ENCODE data around the gene ANKRD40.

ANKRD40 gene

GRCh38 chr17:50662632-50663225, 45.0 kb downstream of the ANKRD40 start:
- DNase-seq (ENCODE audit: low spot score) (no peak), ATAC-seq (ENCODE audit: low read depth) (no peak)
- Histone ChIP-seq H3K36me3 (ENCODE audit: low read depth) (peaks cover 5% of the 10 kb centered on the region; the same call in 1 of the 2 replicates), H3K4me3 (ENCODE audit: severe bottlenecking) (no peak overlapping the region), H3K27me3 (ENCODE audit: insufficient read depth, poor library complexity, severe bottlenecking) (no peaks in the 10 kb centered on the region), H3K4me1 (ENCODE audit: insufficient read depth, poor library complexity, severe bottlenecking) (peaks cover 28% of the 10 kb centered on the region), H3K9me3 (ENCODE audit: severe bottlenecking) (no peaks in the 10 kb centered on the region), H3K27ac (ENCODE audit: poor library complexity, severe bottlenecking) (peak overlapping the region; percentile 88)
- TF ChIP-seq, protein P1, sequence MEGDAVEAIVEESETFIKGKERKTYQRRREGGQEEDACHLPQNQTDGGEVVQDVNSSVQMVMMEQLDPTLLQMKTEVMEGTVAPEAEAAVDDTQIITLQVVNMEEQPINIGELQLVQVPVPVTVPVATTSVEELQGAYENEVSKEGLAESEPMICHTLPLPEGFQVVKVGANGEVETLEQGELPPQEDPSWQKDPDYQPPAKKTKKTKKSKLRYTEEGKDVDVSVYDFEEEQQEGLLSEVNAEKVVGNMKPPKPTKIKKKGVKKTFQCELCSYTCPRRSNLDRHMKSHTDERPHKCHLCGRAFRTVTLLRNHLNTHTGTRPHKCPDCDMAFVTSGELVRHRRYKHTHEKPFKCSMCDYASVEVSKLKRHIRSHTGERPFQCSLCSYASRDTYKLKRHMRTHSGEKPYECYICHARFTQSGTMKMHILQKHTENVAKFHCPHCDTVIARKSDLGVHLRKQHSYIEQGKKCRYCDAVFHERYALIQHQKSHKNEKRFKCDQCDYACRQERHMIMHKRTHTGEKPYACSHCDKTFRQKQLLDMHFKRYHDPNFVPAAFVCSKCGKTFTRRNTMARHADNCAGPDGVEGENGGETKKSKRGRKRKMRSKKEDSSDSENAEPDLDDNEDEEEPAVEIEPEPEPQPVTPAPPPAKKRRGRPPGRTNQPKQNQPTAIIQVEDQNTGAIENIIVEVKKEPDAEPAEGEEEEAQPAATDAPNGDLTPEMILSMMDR (IDR thresholded peaks at IDR 0.05; ENCODE audit: poor library complexity, severe bottlenecking) = no peak

GRCh38 chr17:50661795-50662391, 45.8 kb downstream of the ANKRD40 start:
- H3K27ac ChIP-seq (ENCODE audit: poor library complexity, severe bottlenecking) = peak overlapping the region; percentile 88
- DNase-seq (ENCODE audit: low spot score) = peak; percentile 94
- no peak overlapping the region for H3K4me3 ChIP-seq (ENCODE audit: severe bottlenecking)
- TF ChIP-seq, protein P1 (IDR thresholded peaks at IDR 0.05; ENCODE audit: poor library complexity, severe bottlenecking) = no peak
- peak; percentile 88 for ATAC-seq (ENCODE audit: low read depth)
- peaks cover 27% of the 10 kb centered on the region for H3K4me1 ChIP-seq (ENCODE audit: insufficient read depth, poor library complexity, severe bottlenecking)
- no peaks in the 10 kb centered on the region for H3K27me3 ChIP-seq (ENCODE audit: insufficient read depth, poor library complexity, severe bottlenecking)
- H3K36me3 ChIP-seq (ENCODE audit: low read depth) = peaks cover 5% of the 10 kb centered on the region; the same call in 1 of the 2 replicates
- H3K9me3 ChIP-seq (ENCODE audit: severe bottlenecking) = no peaks in the 10 kb centered on the region

DNA sequence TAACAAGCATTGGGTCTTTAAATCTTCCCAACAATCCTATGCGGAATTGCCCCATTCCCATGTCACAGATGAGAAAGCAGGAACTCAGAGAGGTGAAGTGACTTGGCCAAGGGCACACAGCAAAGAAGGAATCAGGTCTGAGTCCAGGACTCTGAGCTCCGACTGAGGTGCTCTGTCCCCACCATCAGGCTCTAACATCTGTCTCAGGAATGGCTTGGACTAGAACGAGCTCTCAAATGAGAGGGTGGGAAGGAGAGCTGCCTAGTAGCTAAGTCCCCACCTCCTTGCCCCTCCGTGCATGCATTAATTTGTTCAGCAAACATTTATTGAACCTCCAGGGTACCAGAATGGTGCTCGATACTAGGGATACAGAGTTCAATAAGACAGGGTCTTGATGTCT, 46.4 kb downstream of the ANKRD40 start:
- Histone ChIP-seq H3K27ac (ENCODE audit: poor library complexity, severe bottlenecking) (peak overlapping the region; percentile 88), H3K36me3 (ENCODE audit: low read depth) (peaks cover 8% of the 10 kb centered on the region; the same call in 1 of the 2 replicates), H3K4me3 (ENCODE audit: severe bottlenecking) (no peak overlapping the region), H3K4me1 (ENCODE audit: insufficient read depth, poor library complexity, severe bottlenecking) (peaks cover 27% of the 10 kb centered on the region), H3K27me3 (ENCODE audit: insufficient read depth, poor library complexity, severe bottlenecking) (no peaks in the 10 kb centered on the region), H3K9me3 (ENCODE audit: severe bottlenecking) (no peaks in the 10 kb centered on the region)
- TF ChIP-seq, protein P1 (IDR thresholded peaks at IDR 0.05; ENCODE audit: poor library complexity, severe bottlenecking) = no peak
- no peak for DNase-seq (ENCODE audit: low spot score)
- ATAC-seq (ENCODE audit: low read depth) = no peak; the same call in 2 of the 3 replicates

- ATAC-seq (ENCODE audit: low read depth) (no peak), DNase-seq (ENCODE audit: low spot score) (no peak)
Observed at GRCh38 chr17:50660887-50661345, 46.8 kb downstream of the ANKRD40 start.

More at GRCh38 chr17:50660887-50661345, 46.8 kb downstream of the ANKRD40 start:
- H3K9me3 ChIP-seq (ENCODE audit: severe bottlenecking) = no peaks in the 10 kb centered on the region
- H3K27me3 ChIP-seq (ENCODE audit: insufficient read depth, poor library complexity, severe bottlenecking) = no peaks in the 10 kb centered on the region
- peaks cover 27% of the 10 kb centered on the region for H3K4me1 ChIP-seq (ENCODE audit: insufficient read depth, poor library complexity, severe bottlenecking)
- H3K27ac ChIP-seq (ENCODE audit: poor library complexity, severe bottlenecking) = peak overlapping the region; percentile 88
- H3K36me3 ChIP-seq (ENCODE audit: low read depth) = peaks cover 10% of the 10 kb centered on the region; the same call in 1 of the 2 replicates
- H3K4me3 ChIP-seq (ENCODE audit: severe bottlenecking) = no peak overlapping the region
- TF ChIP-seq, protein P1 (IDR thresholded peaks at IDR 0.05; ENCODE audit: poor library complexity, severe bottlenecking) = no peak

Measured in RWPE2 (cell line).